IMR-90 (cell line): ENCODE data around the gene CFAP20. TPM values are rescaled to one million over a fixed set of nuclear protein-coding genes. Genes with fewer than 3 reads are reported as not detected.

Experiments used
- ATAC-seq: fragments of 200-7000 bp; cut with Tn5 transposase; 2 replicates; pipeline ENCODE4 v1.9.1; 2020; ENCODE audit warnings: low read depth, mild to moderate bottlenecking, moderate library complexity
- BruUV-seq: library from RNA; stranded (reverse); fragments of 400-500 nt; replicated peaks from 2 replicates; lab custom pipeline; 2021; lab: Mats Ljungman, UMichigan
- CTCF ChIA-PET: fragments of 300-600 bp; formaldehyde crosslinking; extraction: SDS; loops from one replicate; lab custom pipeline; 2021; ENCODE audit warnings: antibody characterized with exemption; lab: Yijun Ruan, JAX
- POLR2A ChIA-PET: fragments of 300-600 bp; sonication (Branson Sonifier 250); formaldehyde crosslinking; loops from one replicate; lab custom pipeline; 2022; ENCODE audit warnings: antibody characterized with exemption; ENCODE audit not compliant: unreplicated experiment; lab: Charles Lee
- DNase-seq: peaks from one replicate; pipeline ENCODE4 v3.0.0; 2013
- H2AFZ ChIP-seq: replicated peaks from 2 replicates; pipeline ENCODE3; 2013; ENCODE audit warnings: low read length, mild to moderate bottlenecking; ENCODE audit not compliant: poor library complexity
- H2AK5ac ChIP-seq: 2 replicates; pipeline ENCODE4 v1.6.1; 2013; ENCODE audit warnings: low read depth, low read length, inconsistent platforms
- H2AK9ac ChIP-seq: replicated peaks from 2 replicates; pipeline ENCODE3; 2013; ENCODE audit warnings: mild to moderate bottlenecking, low read depth, low read length, moderate library complexity; ENCODE audit not compliant: poor library complexity
- H2BK120ac ChIP-seq: 2 replicates; pipeline ENCODE4 v1.6.1; 2013; ENCODE audit warnings: low read depth, low read length, inconsistent platforms
- H2BK15ac ChIP-seq: 3 replicates; pipeline ENCODE4 v1.6.1; 2013; ENCODE audit warnings: low read depth, low read length, inconsistent platforms
- H2BK20ac ChIP-seq: 2 replicates; pipeline ENCODE4 v1.6.1; 2013; ENCODE audit warnings: low read depth, mild to moderate bottlenecking, inconsistent platforms, low read length, moderate library complexity
- H2BK5ac ChIP-seq: 2 replicates; pipeline ENCODE4 v1.6.1; 2013; ENCODE audit warnings: mild to moderate bottlenecking, low read depth, low read length, inconsistent platforms; ENCODE audit not compliant: poor library complexity, severe bottlenecking
- H3K14ac ChIP-seq: replicated peaks from 2 replicates; pipeline ENCODE4 v1.6.1; 2013; ENCODE audit warnings: low read depth, low read length, inconsistent platforms
- H3K18ac ChIP-seq: 2 replicates; pipeline ENCODE4 v1.6.1; 2013; ENCODE audit warnings: low read depth, low read length, control low read depth
- H3K23ac ChIP-seq: 2 replicates; pipeline ENCODE4 v1.6.1; 2013; ENCODE audit warnings: low read depth, low read length, inconsistent platforms
- H3K27ac ChIP-seq: 2 replicates; pipeline ENCODE4 v1.5.1; 2013; ENCODE audit warnings: mild to moderate bottlenecking, control low read depth, low read length; ENCODE audit not compliant: insufficient read depth
- H3K27me3 ChIP-seq: 2 replicates; pipeline ENCODE4 v1.6.1; 2013; ENCODE audit warnings: low read length; ENCODE audit not compliant: control insufficient read depth, insufficient read depth
- H3K36me3 ChIP-seq: 2 replicates; pipeline ENCODE4 v1.6.1; 2013; ENCODE audit warnings: low read length, mixed read lengths; ENCODE audit not compliant: control insufficient read depth, insufficient read depth
- H3K4ac ChIP-seq: 2 replicates; pipeline ENCODE4 v1.6.1; 2013; ENCODE audit warnings: low read depth, low read length, inconsistent platforms
- H3K4me1 ChIP-seq: 2 replicates; pipeline ENCODE4 v1.6.1; 2013; ENCODE audit warnings: low read length, mixed read lengths; ENCODE audit not compliant: control insufficient read depth, insufficient read depth
- H3K4me2 ChIP-seq: 2 replicates; pipeline ENCODE4 v1.6.1; 2013; ENCODE audit warnings: low read depth, mild to moderate bottlenecking, control low read depth, low read length, moderate library complexity
- H3K4me3 ChIP-seq: 2 replicates; pipeline ENCODE4 v1.5.1; 2013; ENCODE audit warnings: low read depth, mild to moderate bottlenecking, control low read depth, low read length, moderate library complexity; ENCODE audit not compliant: insufficient read depth
- H3K56ac ChIP-seq: 2 replicates; pipeline ENCODE4 v1.6.1; 2013; ENCODE audit warnings: low read length, inconsistent platforms; ENCODE audit not compliant: insufficient read depth; ENCODE audit errors: extremely low read depth
- H3K79me1 ChIP-seq, 2 experiments: 2 replicates each; pipeline ENCODE4 v1.6.1; 2013; ENCODE audit warnings: low read length in 2 of 2, inconsistent platforms in 1 of 2, low read depth in 1 of 2
- H3K9ac ChIP-seq: 2 replicates; pipeline ENCODE4 v1.6.1; 2013; ENCODE audit warnings: low read depth, low read length, control low read depth
- H3K9me1 ChIP-seq: 2 replicates; pipeline ENCODE4 v1.6.1; 2013; ENCODE audit warnings: low read length, inconsistent platforms; ENCODE audit not compliant: insufficient read depth
- H3K9me3 ChIP-seq: 2 replicates; pipeline ENCODE4 v1.6.1; 2013; ENCODE audit warnings: low read length; ENCODE audit not compliant: control insufficient read depth, insufficient read depth
- H4K20me1 ChIP-seq: 2 replicates; pipeline ENCODE4 v1.6.1; 2013; ENCODE audit warnings: low read length, inconsistent platforms; ENCODE audit not compliant: insufficient read depth
- H4K5ac ChIP-seq: 2 replicates; pipeline ENCODE4 v1.6.1; 2013; ENCODE audit warnings: mild to moderate bottlenecking, low read depth, low read length, control low read depth
- H4K8ac ChIP-seq, 2 experiments: 2 replicates each; pipeline ENCODE4 v1.6.1; 2013; ENCODE audit warnings: low read depth in 2 of 2, low read length in 2 of 2, control low read depth in 1 of 2, inconsistent platforms in 1 of 2
- H4K91ac ChIP-seq: 2 replicates; pipeline ENCODE4 v1.6.1; 2013; ENCODE audit warnings: low read depth, low read length, inconsistent platforms; ENCODE audit not compliant: insufficient read depth
- CHD1 ChIP-seq: IDR thresholded peaks from 2 replicates; pipeline ENCODE4 v1.6.1; 2012; ENCODE audit warnings: low read depth, low read length, improper control_type of control experiment
- RAD21 ChIP-seq: IDR thresholded peaks from 2 replicates; pipeline ENCODE4 v1.6.1; 2012; ENCODE audit warnings: low read length, improper control_type of control experiment
- WGBS, 2 experiments: methylation state at CpG; one replicate each; pipeline versions ENCODE4 v1.1.5 to v1.1.7; 2013; ENCODE audit warnings: missing lambda C conversion rate in 2 of 2; ENCODE audit not compliant: insufficient read length in 1 of 2; ENCODE audit errors: extremely low coverage in 2 of 2; 5-methylcytosine and 5-hydroxymethylcytosine counted together
- dilution Hi-C: fragments of 300-500 bp; cut with HindIII; formaldehyde crosslinking; loops from one replicate; pipeline ENCODE4 v1.14.3; 2018; ENCODE audit warnings: low sequenced_read_pairs; ENCODE audit not compliant: unreplicated experiment
- in situ Hi-C: fragments of 300-500 bp; cut with MboI; formaldehyde crosslinking; loops from 3 replicates; pipeline ENCODE4 v1.14.3; 2019; ENCODE audit warnings: low sequenced_read_pairs, inconsistent platforms, mixed read lengths
- intact Hi-C: fragments of 100-400 bp; cut with micrococcal nuclease; formaldehyde crosslinking; loops from 2 replicates; pipeline ENCODE4 v1.10.0; 2022
- polyA plus RNA-seq, 3 experiments: library from polyadenylated mRNA; depleted of rRNA; stranded (reverse); fragments of >200 nt; gene quantifications; 2 replicates each; pipeline ENCODE4 v1.2.3, GENCODE V29; 2012; ENCODE audit warnings: low replicate concordance in 1 of 3
- total RNA-seq: library from RNA; depleted of rRNA; stranded (reverse); fragments of >200 nt; gene quantifications from 2 replicates; pipeline ENCODE4 v1.2.3, GENCODE V29; 2012
- TF ChIP-seq, protein P1 (sequence below): conservative IDR thresholded peaks from 2 replicates; pipeline ENCODE4 v1.5.1; 2012; ENCODE audit warnings: mild to moderate bottlenecking, low read depth, low read length, improper control_type of control experiment

Gene CFAP20
- total and polyA plus RNA-seq, 2 of the 4 experiments (the other 2 are of a cell fraction) = 39.1 to 54.0 TPM

DNA sequence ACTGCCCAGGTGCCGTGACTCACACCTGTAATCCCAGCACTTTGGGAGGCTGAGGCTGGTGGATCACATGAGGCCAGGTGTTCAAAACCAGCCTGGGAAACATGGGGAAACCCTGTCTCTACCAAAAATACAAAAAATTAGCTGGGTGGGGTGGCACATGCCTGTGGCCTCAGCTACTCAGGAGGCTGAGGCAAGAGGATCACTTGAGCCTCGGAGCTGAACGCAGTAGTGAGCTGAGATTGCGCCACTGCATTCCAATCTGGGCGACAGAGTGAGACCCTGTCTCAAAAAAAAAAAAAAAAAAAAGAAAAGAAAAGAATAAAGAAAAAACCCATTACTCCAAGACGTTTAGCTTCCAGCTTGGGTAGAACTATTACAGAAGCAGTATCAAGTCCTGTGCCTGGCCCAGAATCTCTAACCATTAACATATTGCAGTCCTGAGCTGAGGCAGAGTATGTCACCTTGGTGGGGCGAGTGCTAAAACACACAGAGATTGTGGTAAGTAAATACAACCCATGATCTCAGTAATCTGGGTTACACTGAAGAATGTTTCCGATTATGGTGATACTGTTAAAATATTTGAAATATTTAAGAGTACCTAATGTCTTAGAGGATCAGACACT lies 23.2 kb upstream of the CFAP20 start:
- Histone ChIP-seq H3K56ac (no peak overlapping the region), H3K9ac (no peak overlapping the region), H3K4me3 (no peak overlapping the region), H2BK120ac (no peak overlapping the region), H3K9me3 (no peaks in the 10 kb centered on the region), H3K36me3 (no peaks in the 10 kb centered on the region), H4K5ac (no peak overlapping the region), H3K27me3 (peaks cover 6% of the 10 kb centered on the region), H2BK15ac (no peak overlapping the region), H4K8ac (no peak overlapping the region), H4K91ac (no peak overlapping the region), H4K20me1 (no peaks in the 10 kb centered on the region), H3K18ac (no peak overlapping the region), H3K14ac (no peak overlapping the region), H3K27ac (no peak overlapping the region), H3K23ac (no peak overlapping the region), H3K79me1 (no peaks in the 10 kb centered on the region), H2AK9ac (no peak overlapping the region), H3K9me1 (no peaks in the 10 kb centered on the region), H2AFZ (no peak overlapping the region), H3K4me1 (no peaks in the 10 kb centered on the region), H3K4ac (no peak overlapping the region), H2AK5ac (no peak overlapping the region), H2BK5ac (no peak overlapping the region), H2BK20ac (no peak overlapping the region), H3K4me2 (no peak overlapping the region)
- in situ Hi-C loops = no loop called here
- ATAC-seq (no peak), DNase-seq (no peak)
- CTCF ChIA-PET = interaction anchor here (0.6 kb wide), 1 partner anchor 14 kb away, joined by 6 read pairs; no protein-coding TSS in a partner anchor
- POLR2A ChIA-PET = interaction anchor here (0.6 kb wide), 1 partner anchor 10 kb away, joined by 3 read pairs; no protein-coding TSS in a partner anchor
- no TSS peak for BruUV-seq
- intact Hi-C loops = no loop called here
- WGBS, 2 experiments = 60% methylated on average over 1 of the region's 8 CpGs; no CpG with 5 or more reads in 1 of the 2 experiments
- TF ChIP-seq RAD21 = no peak
- no peak for TF ChIP-seq CHD1
- TF ChIP-seq, protein P1, sequence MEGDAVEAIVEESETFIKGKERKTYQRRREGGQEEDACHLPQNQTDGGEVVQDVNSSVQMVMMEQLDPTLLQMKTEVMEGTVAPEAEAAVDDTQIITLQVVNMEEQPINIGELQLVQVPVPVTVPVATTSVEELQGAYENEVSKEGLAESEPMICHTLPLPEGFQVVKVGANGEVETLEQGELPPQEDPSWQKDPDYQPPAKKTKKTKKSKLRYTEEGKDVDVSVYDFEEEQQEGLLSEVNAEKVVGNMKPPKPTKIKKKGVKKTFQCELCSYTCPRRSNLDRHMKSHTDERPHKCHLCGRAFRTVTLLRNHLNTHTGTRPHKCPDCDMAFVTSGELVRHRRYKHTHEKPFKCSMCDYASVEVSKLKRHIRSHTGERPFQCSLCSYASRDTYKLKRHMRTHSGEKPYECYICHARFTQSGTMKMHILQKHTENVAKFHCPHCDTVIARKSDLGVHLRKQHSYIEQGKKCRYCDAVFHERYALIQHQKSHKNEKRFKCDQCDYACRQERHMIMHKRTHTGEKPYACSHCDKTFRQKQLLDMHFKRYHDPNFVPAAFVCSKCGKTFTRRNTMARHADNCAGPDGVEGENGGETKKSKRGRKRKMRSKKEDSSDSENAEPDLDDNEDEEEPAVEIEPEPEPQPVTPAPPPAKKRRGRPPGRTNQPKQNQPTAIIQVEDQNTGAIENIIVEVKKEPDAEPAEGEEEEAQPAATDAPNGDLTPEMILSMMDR = no peak
- dilution Hi-C loops = no loop called here
